ENCODE measurements around the gene GNAL.
"Not testable (repeated sequence)": the region's sequence is repeated elsewhere in the genome, so short reads cannot be mapped to it uniquely, and the experiment has no call there.

The GNAL gene

GRCh38 chr18:11688972-11689668 is at the start of gene GNAL:
GNAL (plus strand) TSS chr18:11689264; CDS start chr18:11689564, 300 bp downstream.
- DNase-seq (ENCODE audit: low spot score), result peak; percentile 86

GRCh38 chr18:11647310-11647709 is 41.8 kb upstream of the GNAL start:
- DNase-seq (ENCODE audit: low spot score), result not testable (repeated sequence)

- DNase-seq (ENCODE audit: low spot score), result not testable (repeated sequence)
Measured at GRCh38 chr18:11647804-11648203, 41.3 kb upstream of the GNAL start.

- DNase-seq (ENCODE audit: low spot score), result no peak
Measured at GRCh38 chr18:11649839-11650238, 39.2 kb upstream of the GNAL start.

GRCh38 chr18:11651899-11652298 is 37.2 kb upstream of the GNAL start:
- DNase-seq (ENCODE audit: low spot score), result no peak

GRCh38 chr18:11653521-11653920 is 35.5 kb upstream of the GNAL start:
- DNase-seq (ENCODE audit: low spot score), result no peak

GRCh38 chr18:11654736-11655605 is 34.1 kb upstream of the GNAL start:
- peak; percentile 85 for DNase-seq (ENCODE audit: low spot score)

- no peak for DNase-seq (ENCODE audit: low spot score)
Measured at GRCh38 chr18:11655606-11655932, 33.5 kb upstream of the GNAL start.

- no peak for DNase-seq (ENCODE audit: low spot score)
Measured at GRCh38 chr18:11657152-11657551, 31.9 kb upstream of the GNAL start.

- DNase-seq (ENCODE audit: low spot score), result no peak
Measured at GRCh38 chr18:11657554-11657953, 31.5 kb upstream of the GNAL start.

GRCh38 chr18:11658019-11658418 is 31.0 kb upstream of the GNAL start:
- no peak for DNase-seq (ENCODE audit: low spot score)

GRCh38 chr18:11658989-11659388 is 30.1 kb upstream of the GNAL start:
- DNase-seq (ENCODE audit: low spot score), result no peak

GRCh38 chr18:11660691-11661090 is 28.4 kb upstream of the GNAL start:
- DNase-seq (ENCODE audit: low spot score), result no peak

- no peak for DNase-seq (ENCODE audit: low spot score)
Measured at GRCh38 chr18:11661430-11661829, 27.6 kb upstream of the GNAL start.

- DNase-seq (ENCODE audit: low spot score), result no peak
Measured at GRCh38 chr18:11663439-11664029, 25.5 kb upstream of the GNAL start.

GRCh38 chr18:11664286-11664685 is 24.8 kb upstream of the GNAL start:
- DNase-seq (ENCODE audit: low spot score), result no peak

GRCh38 chr18:11665146-11665545 is 23.9 kb upstream of the GNAL start:
- no peak for DNase-seq (ENCODE audit: low spot score)

GRCh38 chr18:11665587-11665986 is 23.5 kb upstream of the GNAL start:
- DNase-seq (ENCODE audit: low spot score), result no peak

- DNase-seq (ENCODE audit: low spot score), result no peak
Measured at GRCh38 chr18:11666176-11666575, 22.9 kb upstream of the GNAL start.

GRCh38 chr18:11666831-11667230 is 22.2 kb upstream of the GNAL start:
- no peak for DNase-seq (ENCODE audit: low spot score)

- no peak for DNase-seq (ENCODE audit: low spot score)
Measured at GRCh38 chr18:11667578-11667977, 21.5 kb upstream of the GNAL start.

- no peak for DNase-seq (ENCODE audit: low spot score)
Measured at GRCh38 chr18:11668441-11669169, 20.5 kb upstream of the GNAL start.
